GM18505 (cell line): ENCODE measurements around the gene SRF.

Source experiments
- ATAC-seq: cut with Tn5 transposase; IDR thresholded peaks from one replicate; pipeline ENCODE4 v1.9.1; 2021; ENCODE audit not compliant: unreplicated experiment
- POLR2A ChIP-seq: IDR thresholded peaks from 4 replicates; pipeline ENCODE4 v1.6.1; 2011; ENCODE audit warnings: borderline replicate concordance; ENCODE audit not compliant: insufficient read depth, insufficient read length; ENCODE audit errors: extremely low read depth

The SRF gene

GRCh38 chr6:43142101-43142500 lies 29.0 kb upstream of the SRF start:
- ATAC-seq: no peak
- TF ChIP-seq POLR2A: no peak

GRCh38 chr6:43143235-43144128 lies 27.6 kb upstream of the SRF start:
- ATAC-seq: peak; percentile 69
- no peak for TF ChIP-seq POLR2A

GRCh38 chr6:43144879-43145278 lies 26.2 kb upstream of the SRF start:
- no peak for ATAC-seq
- no peak for TF ChIP-seq POLR2A

- TF ChIP-seq POLR2A: no peak
- ATAC-seq: no peak
These were observed 24.8 kb upstream of the SRF start for GRCh38 chr6:43146261-43146660.

GRCh38 chr6:43146709-43147688 lies 24.1 kb upstream of the SRF start:
- no peak for ATAC-seq
- TF ChIP-seq POLR2A: no peak

- no peak for TF ChIP-seq POLR2A
- no peak for ATAC-seq
These were observed 23.2 kb upstream of the SRF start for GRCh38 chr6:43147691-43148477.

- no peak for TF ChIP-seq POLR2A
- ATAC-seq: no peak
These were observed 21.8 kb upstream of the SRF start for GRCh38 chr6:43149265-43149664.

GRCh38 chr6:43150051-43150751 lies 20.9 kb upstream of the SRF start:
- TF ChIP-seq POLR2A: no peak
- ATAC-seq: no peak

GRCh38 chr6:43159599-43159998 lies 11.5 kb upstream of the SRF start:
- TF ChIP-seq POLR2A: no peak
- no peak for ATAC-seq

GRCh38 chr6:43163899-43164298 lies 7.2 kb upstream of the SRF start:
- TF ChIP-seq POLR2A: no peak
- no peak for ATAC-seq

- ATAC-seq: no peak
- TF ChIP-seq POLR2A: no peak
These were observed 595 bp upstream of the SRF start for GRCh38 chr6:43170417-43170930.

GRCh38 chr6:43171707-43172103 lies 636 bp downstream of the SRF start:
- TF ChIP-seq POLR2A: no peak
- peak; percentile 4 for ATAC-seq
